ENCODE data around the gene SHTN1.

- TF ChIP-seq CTCF (conservative IDR thresholded peaks at IDR 0.05; ENCODE audit: low read length) (no peak), EZH2phosphoT487 (IDR thresholded peaks at IDR 0.05; ENCODE audit: borderline replicate concordance) (no peak)
Observed at GRCh38 chr10:116892907-116893685, 111.9 kb downstream of the SHTN1 start.
